ENCODE results near the gene SCNM1. TPM values are rescaled to one million over a fixed set of nuclear protein-coding genes. Genes with fewer than 3 reads are reported as not detected.

SCNM1 gene
- total RNA-seq, 1 experiment from 2014 or later: 34.1 TPM

DNA sequence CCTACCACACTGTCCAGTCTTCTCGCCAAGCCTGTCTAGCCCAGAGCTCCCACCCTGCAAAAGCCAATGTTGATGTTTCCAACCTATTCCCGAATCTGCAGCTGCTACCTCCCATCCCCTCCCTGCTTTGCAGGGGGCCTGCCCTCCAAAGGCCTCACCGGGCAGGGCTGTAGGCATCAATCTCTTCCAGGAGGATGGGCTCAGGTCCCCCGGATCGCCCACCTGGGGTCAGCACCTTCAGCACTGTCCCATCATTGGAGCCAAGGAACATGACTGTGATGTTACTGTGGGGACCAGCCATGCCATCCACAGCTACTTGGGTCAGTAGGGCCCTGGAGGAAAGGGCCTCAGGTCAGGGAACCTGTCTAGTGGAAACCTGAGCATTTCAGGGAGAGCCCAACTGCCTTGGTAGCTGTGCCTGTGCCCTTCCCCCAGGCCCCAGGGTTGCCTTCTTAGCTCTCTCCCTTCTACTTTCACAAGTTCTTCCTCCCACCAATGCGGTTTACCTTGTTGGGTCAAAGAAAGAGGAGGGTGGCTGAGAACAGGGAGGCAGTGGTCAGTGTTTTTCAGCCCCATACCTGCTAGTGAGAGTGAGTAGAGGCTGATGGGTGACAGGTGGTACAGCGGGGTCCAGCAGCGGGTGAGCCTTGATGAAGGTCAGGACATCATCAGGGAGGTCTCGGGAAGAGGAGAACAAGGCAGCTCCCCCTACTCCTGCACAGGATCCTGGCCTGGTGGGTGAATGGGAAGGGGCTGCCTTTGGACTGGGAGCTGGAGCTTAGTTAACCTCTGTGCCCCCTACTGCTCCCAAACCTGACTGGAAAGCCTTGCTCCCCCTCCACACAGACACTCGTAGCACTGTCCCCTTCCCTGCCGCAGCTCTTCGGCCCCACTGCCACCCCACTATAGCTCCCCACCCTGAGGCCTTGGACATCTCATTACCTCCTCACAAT, 30.2 kb upstream of the SCNM1 start:
- no peak for TF ChIP-seq SRF (IDR thresholded peaks at IDR 0.05; ENCODE audit: low read depth)
- TF ChIP-seq, protein P1, sequence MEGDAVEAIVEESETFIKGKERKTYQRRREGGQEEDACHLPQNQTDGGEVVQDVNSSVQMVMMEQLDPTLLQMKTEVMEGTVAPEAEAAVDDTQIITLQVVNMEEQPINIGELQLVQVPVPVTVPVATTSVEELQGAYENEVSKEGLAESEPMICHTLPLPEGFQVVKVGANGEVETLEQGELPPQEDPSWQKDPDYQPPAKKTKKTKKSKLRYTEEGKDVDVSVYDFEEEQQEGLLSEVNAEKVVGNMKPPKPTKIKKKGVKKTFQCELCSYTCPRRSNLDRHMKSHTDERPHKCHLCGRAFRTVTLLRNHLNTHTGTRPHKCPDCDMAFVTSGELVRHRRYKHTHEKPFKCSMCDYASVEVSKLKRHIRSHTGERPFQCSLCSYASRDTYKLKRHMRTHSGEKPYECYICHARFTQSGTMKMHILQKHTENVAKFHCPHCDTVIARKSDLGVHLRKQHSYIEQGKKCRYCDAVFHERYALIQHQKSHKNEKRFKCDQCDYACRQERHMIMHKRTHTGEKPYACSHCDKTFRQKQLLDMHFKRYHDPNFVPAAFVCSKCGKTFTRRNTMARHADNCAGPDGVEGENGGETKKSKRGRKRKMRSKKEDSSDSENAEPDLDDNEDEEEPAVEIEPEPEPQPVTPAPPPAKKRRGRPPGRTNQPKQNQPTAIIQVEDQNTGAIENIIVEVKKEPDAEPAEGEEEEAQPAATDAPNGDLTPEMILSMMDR (IDR thresholded peaks at IDR 0.05 in 2 of 3, conservative IDR thresholded peaks at IDR 0.05 in 1 of 3; ENCODE audit: borderline replicate concordance in 1 of 3, insufficient read depth in 1 of 3, low read depth in 2 of 3, low read length in 2 of 3): peak in 2 of 3 experiments; percentile 18 to 29; a peak in 1 of 6 replicates
- Histone ChIP-seq H3K4me3 (replicated peaks in 1 of 2; ENCODE audit: low read depth in 1 of 2, low read length in 2 of 2) (no peak overlapping the region), H3K27ac (ENCODE audit: low read depth, low read length) (no peak overlapping the region), H3K79me2 (ENCODE audit: insufficient read depth, low read length) (no peaks in the 10 kb centered on the region), H4K20me1 (ENCODE audit: insufficient read depth) (no peaks in the 10 kb centered on the region), H3K4me1 (ENCODE audit: control insufficient read depth in 1 of 2, insufficient read depth in 2 of 2, low read length in 2 of 2) (no peaks in the 10 kb centered on the region), H3K27me3 (ENCODE audit: insufficient read depth, low read length) (no peaks in the 10 kb centered on the region), H3K9me3 (ENCODE audit: control insufficient read depth in 1 of 2, insufficient read depth in 1 of 2, low read depth in 1 of 2, low read length in 2 of 2) (no peaks in the 10 kb centered on the region), H2AFZ (ENCODE audit: low read depth, low read length, poor library complexity, severe bottlenecking) (no peak overlapping the region), H3K9me2 (ENCODE audit: insufficient read depth) (no peaks in the 10 kb centered on the region), H3K4me2 (ENCODE audit: low read length) (no peak overlapping the region), H3K9ac (ENCODE audit: low read length) (no peak overlapping the region), H3K36me3 (ENCODE audit: control insufficient read depth in 1 of 2, insufficient read depth in 2 of 2, low read length in 2 of 2) (no peaks in the 10 kb centered on the region)
- ChIA-PET RAD21 (ENCODE audit: low non-redundant PET in 1 of 2, low total read pairs in 2 of 2, uncharacterized antibody in 2 of 2, unreplicated experiment in 2 of 2) (no interaction called here), CTCF (no interaction called here), POLR2A (no interaction called here)
- DNase-seq (ENCODE audit: low read depth, low spot score) (no peak), ATAC-seq (peak; percentile 60)
- intact Hi-C loops (cut with micrococcal nuclease): no loop called here
- no TSS peak for BruUV-seq (replicated peaks)

DNA sequence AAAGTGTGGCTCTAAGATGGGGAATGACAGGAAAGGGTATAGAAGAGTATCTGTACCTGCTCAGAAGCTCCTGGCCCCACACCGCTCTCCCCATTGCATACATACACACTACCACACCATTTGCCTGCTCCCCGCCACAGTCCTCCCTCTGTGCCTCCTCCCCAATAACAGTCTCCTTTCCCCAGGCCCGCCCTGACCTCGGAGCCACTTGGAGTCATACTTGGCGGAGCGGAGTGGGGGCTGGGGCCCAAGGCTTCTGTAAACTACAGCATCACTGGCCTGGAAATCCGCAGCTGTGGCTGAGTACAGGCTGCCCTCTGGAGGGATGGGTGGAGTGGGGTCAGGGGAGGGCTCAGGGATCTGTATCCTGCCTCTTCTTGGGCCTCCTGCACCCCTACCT, 28.2 kb upstream of the SCNM1 start:
- intact Hi-C loops (cut with micrococcal nuclease): no loop called here
- Histone ChIP-seq H3K27ac (ENCODE audit: low read depth, low read length) (no peak overlapping the region), H3K79me2 (ENCODE audit: insufficient read depth, low read length) (no peaks in the 10 kb centered on the region), H3K4me2 (ENCODE audit: low read length) (no peak overlapping the region), H3K4me3 (replicated peaks in 1 of 2; ENCODE audit: low read depth in 1 of 2, low read length in 2 of 2) (no peak overlapping the region), H3K9ac (ENCODE audit: low read length) (no peak overlapping the region), H3K27me3 (ENCODE audit: insufficient read depth, low read length) (no peaks in the 10 kb centered on the region), H2AFZ (ENCODE audit: low read depth, low read length, poor library complexity, severe bottlenecking) (no peak overlapping the region), H3K9me2 (ENCODE audit: insufficient read depth) (no peaks in the 10 kb centered on the region), H3K4me1 (ENCODE audit: control insufficient read depth in 1 of 2, insufficient read depth in 2 of 2, low read length in 2 of 2) (no peaks in the 10 kb centered on the region), H3K36me3 (ENCODE audit: control insufficient read depth in 1 of 2, insufficient read depth in 2 of 2, low read length in 2 of 2) (no peaks in the 10 kb centered on the region), H4K20me1 (ENCODE audit: insufficient read depth) (no peaks in the 10 kb centered on the region), H3K9me3 (ENCODE audit: control insufficient read depth in 1 of 2, insufficient read depth in 1 of 2, low read depth in 1 of 2, low read length in 2 of 2) (no peaks in the 10 kb centered on the region)
- BruUV-seq (replicated peaks): no TSS peak
- ChIA-PET RAD21 (ENCODE audit: low non-redundant PET in 1 of 2, low total read pairs in 2 of 2, uncharacterized antibody in 2 of 2, unreplicated experiment in 2 of 2) (no interaction called here), CTCF (no interaction called here), POLR2A (no interaction called here)
- no peak for DNase-seq (ENCODE audit: low read depth, low spot score)
- no peak for ATAC-seq
- TF ChIP-seq, protein P2, sequence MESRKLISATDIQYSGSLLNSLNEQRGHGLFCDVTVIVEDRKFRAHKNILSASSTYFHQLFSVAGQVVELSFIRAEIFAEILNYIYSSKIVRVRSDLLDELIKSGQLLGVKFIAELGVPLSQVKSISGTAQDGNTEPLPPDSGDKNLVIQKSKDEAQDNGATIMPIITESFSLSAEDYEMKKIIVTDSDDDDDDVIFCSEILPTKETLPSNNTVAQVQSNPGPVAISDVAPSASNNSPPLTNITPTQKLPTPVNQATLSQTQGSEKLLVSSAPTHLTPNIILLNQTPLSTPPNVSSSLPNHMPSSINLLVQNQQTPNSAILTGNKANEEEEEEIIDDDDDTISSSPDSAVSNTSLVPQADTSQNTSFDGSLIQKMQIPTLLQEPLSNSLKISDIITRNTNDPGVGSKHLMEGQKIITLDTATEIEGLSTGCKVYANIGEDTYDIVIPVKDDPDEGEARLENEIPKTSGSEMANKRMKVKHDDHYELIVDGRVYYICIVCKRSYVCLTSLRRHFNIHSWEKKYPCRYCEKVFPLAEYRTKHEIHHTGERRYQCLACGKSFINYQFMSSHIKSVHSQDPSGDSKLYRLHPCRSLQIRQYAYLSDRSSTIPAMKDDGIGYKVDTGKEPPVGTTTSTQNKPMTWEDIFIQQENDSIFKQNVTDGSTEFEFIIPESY (IDR thresholded peaks at IDR 0.05; ENCODE audit: extremely low read depth, insufficient replicate concordance, low read length): no peak
- TF ChIP-seq RAD21 (IDR thresholded peaks at IDR 0.05; ENCODE audit: low read depth) (no peak), SIN3A (IDR thresholded peaks at IDR 0.05; ENCODE audit: low read depth) (no peak), SP1 (IDR thresholded peaks at IDR 0.05; ENCODE audit: low read depth) (no peak), FOSL1 (IDR thresholded peaks at IDR 0.05; ENCODE audit: low read depth) (no peak), ZFX (IDR thresholded peaks at IDR 0.05) (no peak), CEBPB (IDR thresholded peaks at IDR 0.05; ENCODE audit: low read depth) (no peak), EZH2phosphoT487 (IDR thresholded peaks at IDR 0.05; ENCODE audit: borderline replicate concordance) (no peak), SRF (IDR thresholded peaks at IDR 0.05; ENCODE audit: low read depth) (no peak), ELF1 (IDR thresholded peaks at IDR 0.05; ENCODE audit: borderline replicate concordance, low read depth) (no peak), EGR1 (IDR thresholded peaks at IDR 0.05; ENCODE audit: low read depth) (no peak)
- TF ChIP-seq, protein P3, sequence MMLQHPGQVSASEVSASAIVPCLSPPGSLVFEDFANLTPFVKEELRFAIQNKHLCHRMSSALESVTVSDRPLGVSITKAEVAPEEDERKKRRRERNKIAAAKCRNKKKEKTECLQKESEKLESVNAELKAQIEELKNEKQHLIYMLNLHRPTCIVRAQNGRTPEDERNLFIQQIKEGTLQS (IDR thresholded peaks at IDR 0.05): no peak
